ENCODE measurements around the gene PHACTR3.

The PHACTR3 gene

GRCh38 chr20:59588236-59588855 is 16.0 kb upstream of the PHACTR3 start:
- DNase-seq (ENCODE audit: low read depth in 2 of 2) = no peak

- no peak for DNase-seq (ENCODE audit: low read depth in 2 of 2)
Observed at GRCh38 chr20:59589086-59589684, 15.2 kb upstream of the PHACTR3 start.

- no peak for DNase-seq (ENCODE audit: low read depth in 2 of 2)
Observed at GRCh38 chr20:59591061-59591460, 13.3 kb upstream of the PHACTR3 start.

GRCh38 chr20:59596690-59597089 is 7.7 kb upstream of the PHACTR3 start:
- DNase-seq (ENCODE audit: low read depth in 2 of 2) = no peak

GRCh38 chr20:59597240-59597639 is 7.1 kb upstream of the PHACTR3 start:
- no peak for DNase-seq (ENCODE audit: low read depth in 2 of 2)

DNA sequence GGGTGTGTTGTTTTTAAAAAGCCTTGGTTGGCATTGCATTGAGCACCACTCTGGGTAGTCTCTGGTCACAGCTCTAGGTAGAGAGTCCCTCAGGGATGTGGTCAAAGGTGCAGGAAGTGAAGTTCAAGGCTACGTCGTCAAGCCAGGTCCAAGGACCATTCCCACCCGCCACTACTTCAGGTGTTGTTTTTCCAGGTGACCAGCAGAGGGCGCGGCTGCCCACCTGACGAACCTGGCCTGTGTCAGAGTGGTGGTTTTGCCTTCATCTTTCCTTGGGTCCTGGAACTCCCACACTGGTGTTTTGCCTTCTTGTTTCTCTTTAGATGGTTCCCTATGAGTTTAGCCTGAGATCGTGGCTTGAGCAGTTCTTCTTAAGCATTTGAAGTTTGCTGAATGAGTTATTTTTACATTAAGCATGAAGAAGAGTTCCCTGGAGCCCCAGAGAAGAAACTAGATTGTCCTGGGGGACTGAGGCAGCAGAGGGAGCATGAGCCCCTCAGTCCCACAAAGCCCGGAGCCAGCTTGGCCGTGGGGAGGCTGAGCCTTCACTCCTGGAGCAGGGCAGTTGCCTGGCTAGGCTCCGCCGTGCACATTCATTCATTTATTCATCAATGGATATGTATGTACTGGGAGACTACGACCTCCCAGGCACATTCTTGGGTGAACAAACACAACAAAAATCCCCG is 5.6 kb upstream of the PHACTR3 start:
- DNase-seq (ENCODE audit: low read depth in 2 of 2) = no peak

- no peak for DNase-seq (ENCODE audit: low read depth in 2 of 2)
Observed at GRCh38 chr20:59599941-59600340, 4.4 kb upstream of the PHACTR3 start.

DNA sequence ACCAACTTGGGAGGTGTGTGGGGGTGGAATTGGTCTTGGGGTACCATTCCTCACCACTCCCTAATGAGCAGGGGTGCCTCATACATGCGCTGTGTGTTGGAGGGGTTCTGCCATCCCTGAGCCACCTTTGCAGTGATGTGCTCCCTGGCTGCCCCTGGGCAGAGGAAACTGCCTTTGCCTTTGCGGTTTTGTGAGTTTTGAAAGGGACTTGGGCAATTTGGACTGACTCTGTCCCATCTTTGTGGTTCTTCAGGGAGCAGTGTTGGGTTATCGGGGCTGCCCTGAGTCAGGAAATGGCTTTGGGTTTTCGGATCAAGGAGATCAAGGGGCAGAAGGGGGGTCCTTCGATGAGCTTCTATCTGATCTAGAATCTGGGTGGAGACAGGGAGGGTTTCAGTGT is 3.9 kb upstream of the PHACTR3 start:
- DNase-seq (ENCODE audit: low read depth in 2 of 2) = no peak

DNA sequence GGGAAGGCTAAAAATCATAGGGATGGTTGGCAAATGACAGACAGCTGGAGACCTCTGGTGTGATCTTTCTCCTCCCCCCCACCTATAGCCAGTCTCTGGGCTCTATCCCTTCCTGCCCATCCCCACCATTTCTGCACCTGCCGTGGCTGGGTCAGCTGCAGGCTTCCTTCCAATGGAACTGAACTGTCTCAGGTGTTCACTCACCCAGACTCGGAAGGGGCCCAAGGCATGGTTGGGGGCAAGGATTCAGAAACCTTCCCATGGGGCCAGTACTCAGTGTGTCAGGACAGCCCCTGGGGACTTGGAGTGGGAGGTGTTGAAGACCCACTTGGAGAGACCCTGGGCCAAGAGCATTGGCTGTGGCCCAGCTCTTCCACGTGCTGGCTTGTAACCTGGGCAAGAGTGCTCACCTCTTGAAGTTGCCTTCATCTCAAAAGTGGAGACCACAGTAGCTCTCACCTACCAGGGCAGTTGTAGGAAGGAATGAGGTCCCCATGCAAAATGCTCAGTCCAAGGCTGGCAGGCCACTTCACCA is 1.7 kb upstream of the PHACTR3 start:
- no peak for DNase-seq (ENCODE audit: low read depth in 2 of 2)

GRCh38 chr20:59603176-59603575 is 1.2 kb upstream of the PHACTR3 start:
- no peak for DNase-seq (ENCODE audit: low read depth in 2 of 2)

DNA sequence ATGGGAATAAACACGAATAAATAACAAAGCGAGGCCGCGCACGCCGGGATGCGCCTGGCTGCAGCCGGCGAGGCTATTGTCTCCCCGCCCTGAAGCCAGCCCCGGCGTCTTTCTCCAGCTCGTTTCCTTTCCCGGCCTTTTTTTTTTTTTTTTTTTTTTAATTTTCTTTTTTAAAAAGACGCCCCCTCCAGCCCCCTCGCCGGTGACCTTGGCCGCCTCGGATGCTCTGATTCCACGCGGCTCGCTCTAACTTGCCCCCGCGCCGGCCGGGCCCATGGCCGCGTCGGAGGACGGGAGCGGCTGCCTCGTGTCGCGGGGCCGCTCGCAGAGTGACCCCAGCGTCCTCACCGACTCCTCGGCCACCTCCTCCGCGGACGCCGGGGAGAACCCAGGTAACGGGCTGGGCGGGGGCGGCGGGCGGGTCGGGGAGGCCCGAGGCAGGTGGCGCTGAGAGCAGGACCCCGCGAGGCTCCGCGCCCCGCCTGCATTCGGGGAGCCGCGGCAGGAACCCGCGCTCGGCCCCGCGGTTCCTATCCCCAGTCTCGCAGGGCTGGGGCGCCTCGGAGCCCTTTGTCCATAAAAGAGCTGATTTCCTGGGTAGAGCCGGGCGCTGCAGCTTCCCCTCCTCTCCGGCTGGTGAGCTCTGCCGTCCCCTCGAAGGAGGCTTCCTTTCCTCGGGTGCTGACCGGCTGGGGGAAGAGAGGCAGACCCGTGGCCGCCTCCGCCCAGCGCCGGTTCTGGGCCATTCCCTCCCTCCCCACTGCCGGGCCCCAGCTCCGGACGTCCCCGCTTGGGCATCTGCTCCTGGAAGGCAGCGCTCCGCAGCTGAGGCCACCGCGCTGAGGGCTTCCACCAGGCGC is 631 bp downstream of the PHACTR3 start:
- DNase-seq (ENCODE audit: low read depth in 2 of 2) = no peak

GRCh38 chr20:59605601-59606364 is 1.4 kb downstream of the PHACTR3 start:
- no peak for DNase-seq (ENCODE audit: low read depth in 2 of 2)

GRCh38 chr20:59606566-59606965 is 2.2 kb downstream of the PHACTR3 start:
- no peak for DNase-seq (ENCODE audit: low read depth in 2 of 2)

- DNase-seq (ENCODE audit: low read depth in 2 of 2) = no peak
Observed at GRCh38 chr20:59608396-59608795, 4.1 kb downstream of the PHACTR3 start.

- no peak for DNase-seq (ENCODE audit: low read depth in 2 of 2)
Observed at GRCh38 chr20:59608871-59609270, 4.5 kb downstream of the PHACTR3 start.

DNA sequence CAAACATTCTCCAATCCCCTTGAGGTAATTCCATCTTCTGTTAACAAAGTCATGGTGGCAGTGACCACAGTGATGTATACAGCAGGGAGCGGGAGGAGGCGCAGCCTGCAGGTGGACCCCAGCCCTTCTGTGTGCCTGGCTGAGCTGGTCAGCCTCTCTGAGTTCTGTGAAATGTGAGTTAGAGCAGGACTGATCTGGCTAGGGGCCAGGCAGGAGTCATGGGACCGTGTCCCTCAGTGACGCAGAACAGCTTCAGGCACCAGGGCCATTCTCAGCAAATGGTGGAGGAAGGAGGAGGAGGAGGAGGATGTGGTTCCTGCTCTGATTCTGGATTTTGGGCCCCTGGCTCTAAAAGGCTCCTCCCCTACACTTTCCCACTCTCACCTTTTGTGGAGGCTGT is 6.9 kb downstream of the PHACTR3 start:
- DNase-seq (ENCODE audit: low read depth in 2 of 2) = no peak

- no peak for DNase-seq (ENCODE audit: low read depth in 2 of 2)
Observed at GRCh38 chr20:59613861-59614260, 9.5 kb downstream of the PHACTR3 start.

DNA sequence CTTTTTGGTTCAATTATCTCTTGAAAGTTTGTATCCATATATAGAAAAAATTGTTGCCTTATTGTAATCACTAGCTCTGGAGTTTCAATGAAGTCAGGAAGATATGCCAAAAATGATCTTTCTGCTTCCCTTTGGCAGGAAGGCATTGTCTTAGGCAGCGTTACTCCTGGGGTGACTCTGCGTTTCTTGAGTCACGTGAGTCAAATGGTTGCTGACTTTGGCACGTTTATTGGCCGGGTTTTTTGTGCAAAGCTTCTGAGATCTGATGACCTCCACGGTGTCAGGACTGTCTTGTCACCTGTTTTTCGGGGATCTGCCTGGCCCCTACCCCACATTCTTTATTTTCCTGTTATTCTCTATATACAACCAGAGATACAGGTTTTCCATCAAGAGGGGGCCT is 10.4 kb downstream of the PHACTR3 start:
- DNase-seq (ENCODE audit: low read depth in 2 of 2) = no peak

DNA sequence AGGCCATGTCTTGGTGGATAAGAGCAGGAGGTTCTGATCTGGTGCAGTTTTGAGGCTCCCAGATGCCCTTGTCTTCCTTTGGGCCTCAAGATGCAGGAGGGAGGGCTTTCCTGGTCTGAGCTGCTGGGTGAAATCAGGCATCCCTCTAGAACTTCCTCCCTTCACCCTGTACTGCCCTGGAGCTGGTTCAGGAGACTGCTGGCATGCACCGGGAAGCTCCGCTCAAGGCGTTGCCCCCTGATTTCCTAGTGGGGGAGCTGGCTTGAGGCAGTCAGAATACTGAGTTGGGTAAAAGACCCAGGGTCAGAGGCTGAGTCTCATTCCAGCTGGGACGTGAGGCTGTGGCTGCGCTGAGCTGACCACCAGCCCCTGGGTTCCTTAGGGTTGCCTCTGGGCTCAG is 12.0 kb downstream of the PHACTR3 start:
- no peak for DNase-seq (ENCODE audit: low read depth in 2 of 2)

DNA sequence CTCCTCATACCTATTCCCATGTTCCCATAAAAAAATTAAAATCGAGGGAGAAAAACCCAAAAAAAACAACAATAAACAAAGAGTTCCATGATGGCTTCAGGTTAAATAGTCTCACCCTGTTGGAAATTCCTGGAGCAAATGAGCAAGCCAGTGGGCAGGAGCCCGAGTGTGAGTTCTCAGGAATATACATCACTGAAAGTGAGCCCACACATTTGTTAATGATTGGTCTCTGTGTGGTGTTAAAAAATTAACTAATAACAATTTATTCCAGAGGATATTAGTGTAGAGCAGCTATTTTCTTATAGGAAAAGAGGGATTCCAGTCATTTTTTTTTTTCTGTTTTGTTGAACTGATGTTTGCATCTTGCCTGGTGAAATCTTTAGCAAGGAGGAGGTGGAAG is 12.9 kb downstream of the PHACTR3 start:
- DNase-seq (ENCODE audit: low read depth in 2 of 2) = no peak

GRCh38 chr20:59618131-59618530 is 13.8 kb downstream of the PHACTR3 start:
- no peak for DNase-seq (ENCODE audit: low read depth in 2 of 2)

Measured in stimulated activated CD8-positive, alpha-beta memory T cell treated with anti-CD3 and anti-CD28 coated beads, Interleukin-2, amount 100 ng/mL, for 1 hour (primary cell).